ENCODE results near the gene PLEKHG2.
"Not testable (repeated sequence)": the region's sequence is repeated elsewhere in the genome, so short reads cannot be mapped to it uniquely, and the experiment has no call there.

PLEKHG2 gene

GRCh38 chr19:39424934-39425333, 12.5 kb downstream of the PLEKHG2 start:
- DNase-seq, result no peak

GRCh38 chr19:39425744-39426143, 13.3 kb downstream of the PLEKHG2 start:
- no peak for DNase-seq

- DNase-seq, result no peak
Measured at GRCh38 chr19:39426170-39426569, 13.7 kb downstream of the PLEKHG2 start.

- no peak for DNase-seq
Measured at GRCh38 chr19:39427707-39428106, 15.2 kb downstream of the PLEKHG2 start.

GRCh38 chr19:39428283-39429112, 16.0 kb downstream of the PLEKHG2 start:
- DNase-seq, result no peak

GRCh38 chr19:39430675-39431593, 18.5 kb downstream of the PLEKHG2 start:
- peak; percentile 76 for DNase-seq

GRCh38 chr19:39432677-39433025, 20.2 kb downstream of the PLEKHG2 start:
- no peak for DNase-seq

- no peak for DNase-seq
Measured at GRCh38 chr19:39433480-39434079, 21.1 kb downstream of the PLEKHG2 start.

- no peak for DNase-seq
Measured at GRCh38 chr19:39434123-39435076, 21.9 kb downstream of the PLEKHG2 start.

GRCh38 chr19:39435499-39436349, 23.3 kb downstream of the PLEKHG2 start, which contains the start of gene RPS16:
Gene RPS16, minus strand, starts transcription at chr19:39435949. Its CDS starts 54 bp downstream, at chr19:39435895.
- peak; percentile 100 for DNase-seq

GRCh38 chr19:39436350-39436716, 23.9 kb downstream of the PLEKHG2 start:
- DNase-seq, result no peak

GRCh38 chr19:39438270-39438934, 25.9 kb downstream of the PLEKHG2 start:
- no peak for DNase-seq

GRCh38 chr19:39444598-39445195, 32.2 kb downstream of the PLEKHG2 start:
- DNase-seq, result no peak

- peak; percentile 98 for DNase-seq
Measured at GRCh38 chr19:39445196-39446111, 33.0 kb downstream of the PLEKHG2 start, which contains the start of gene SUPT5H. Gene SUPT5H, plus strand, starts transcription at chr19:39445582. Its CDS starts 309 bp downstream, at chr19:39445891.

GRCh38 chr19:39446365-39447084, 34.1 kb downstream of the PLEKHG2 start:
- DNase-seq, result no peak

- DNase-seq, result no peak
Measured at GRCh38 chr19:39448271-39448670, 35.8 kb downstream of the PLEKHG2 start.

- DNase-seq, result no peak
Measured at GRCh38 chr19:39449116-39449797, 36.8 kb downstream of the PLEKHG2 start.

GRCh38 chr19:39451257-39451656, 38.8 kb downstream of the PLEKHG2 start:
- not testable (repeated sequence) for DNase-seq

All from stimulated activated CD4-positive, alpha-beta T cell treated with anti-CD3 and anti-CD28 coated beads, Interleukin-4, amount 100 ng/mL, for 24 hours (primary cell).